WERI-Rb-1 (cell line): ENCODE results near the gene TRIM8.
A peak's percentile ranks its signal among the peaks of the same experiment; 100 is the strongest.

Source experiments
- DNase-seq: peaks from one replicate; pipeline ENCODE4 v3.0.0-alpha.2; 2020
- H3K27ac ChIP-seq: fragments of 250-450 bp; sonication (Bioruptor Pico); 2 replicates; pipeline ENCODE4 v1.5.1; 2020; ENCODE audit warnings: mild to moderate bottlenecking, moderate library complexity
- H3K27me3 ChIP-seq: fragments of 250-450 bp; sonication (Bioruptor Pico); 2 replicates; pipeline ENCODE4 v1.5.1; 2021; ENCODE audit warnings: mild to moderate bottlenecking, low read depth, moderate library complexity; ENCODE audit not compliant: insufficient read depth, severe bottlenecking
- H3K36me3 ChIP-seq: fragments of 250-450 bp; sonication (Bioruptor Pico); 2 replicates; pipeline ENCODE4 v1.5.1; 2020; ENCODE audit warnings: mild to moderate bottlenecking, moderate library complexity
- H3K4me3 ChIP-seq: 2 replicates; pipeline ENCODE4 v1.5.1; 2011; ENCODE audit warnings: low read depth, mild to moderate bottlenecking, control low read depth, low read length
- H3K9me3 ChIP-seq: fragments of 250-450 bp; sonication (Bioruptor Pico); 2 replicates; pipeline ENCODE4 v1.5.1; 2021; ENCODE audit warnings: mild to moderate bottlenecking, moderate library complexity; ENCODE audit not compliant: severe bottlenecking
- CTCF ChIP-seq: IDR thresholded peaks from 2 replicates; pipeline ENCODE4 v1.5.1; 2011; ENCODE audit warnings: low read depth, mild to moderate bottlenecking, control low read depth, inconsistent platforms, low read length

Gene TRIM8

GRCh38 chr10:102675011-102675665 is 30.9 kb downstream of the TRIM8 start:
- TF ChIP-seq CTCF, result no peak
- H3K9me3 ChIP-seq, result no peaks in the 10 kb centered on the region
- peak overlapping the region; percentile 80 for H3K27ac ChIP-seq
- H3K4me3 ChIP-seq, result peak overlapping the region; percentile 4
- no peaks in the 10 kb centered on the region for H3K27me3 ChIP-seq
- DNase-seq, result no peak
- peaks cover 5% of the 10 kb centered on the region for H3K36me3 ChIP-seq

DNA sequence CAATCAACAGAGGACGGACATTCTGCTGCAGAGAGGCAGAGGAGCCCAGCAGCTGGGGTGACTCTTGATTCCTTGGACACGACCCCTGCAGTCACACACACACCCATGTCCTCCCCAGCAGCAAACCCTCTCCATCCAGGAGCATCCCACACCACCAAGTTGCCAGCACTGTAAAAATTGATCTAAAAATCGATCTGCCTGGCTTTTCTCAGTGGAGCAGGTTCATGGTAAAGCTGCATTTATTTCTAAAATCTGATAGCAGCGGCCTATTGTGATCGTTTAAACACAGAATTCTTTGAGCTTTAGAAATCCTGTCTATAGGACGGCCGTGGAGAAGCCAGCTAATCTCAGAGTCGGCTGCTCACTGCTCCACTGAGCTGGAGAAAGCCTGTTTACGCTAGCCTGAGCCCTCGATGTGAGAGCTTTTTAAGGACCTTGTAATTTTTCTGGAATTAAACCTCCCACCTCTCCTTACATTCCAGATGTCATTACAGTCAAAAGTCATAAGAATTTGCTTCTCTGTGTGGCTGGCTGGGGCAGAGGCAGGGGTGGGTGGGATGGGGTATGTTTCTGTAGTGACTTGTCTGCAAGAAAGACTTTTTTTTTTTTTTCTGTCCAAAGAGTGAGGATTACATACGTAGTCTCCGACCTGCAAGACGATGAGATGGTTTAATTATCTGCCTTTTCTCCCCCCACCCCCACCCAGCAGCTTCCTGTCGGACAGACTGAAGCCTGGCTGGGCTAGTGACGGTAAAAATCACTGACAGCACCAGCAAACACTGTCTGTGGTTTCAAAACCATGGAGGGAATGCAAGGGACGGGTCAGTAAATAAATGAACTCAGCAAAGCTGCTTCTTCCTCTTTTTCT is 31.6 kb downstream of the TRIM8 start:
- H3K27me3 ChIP-seq, result no peaks in the 10 kb centered on the region
- no peak for TF ChIP-seq CTCF
- no peaks in the 10 kb centered on the region for H3K9me3 ChIP-seq
- peak overlapping the region; percentile 80 for H3K27ac ChIP-seq
- H3K4me3 ChIP-seq, result peak overlapping the region; percentile 4
- peaks cover 10% of the 10 kb centered on the region for H3K36me3 ChIP-seq
- DNase-seq, result peak; percentile 67

DNA sequence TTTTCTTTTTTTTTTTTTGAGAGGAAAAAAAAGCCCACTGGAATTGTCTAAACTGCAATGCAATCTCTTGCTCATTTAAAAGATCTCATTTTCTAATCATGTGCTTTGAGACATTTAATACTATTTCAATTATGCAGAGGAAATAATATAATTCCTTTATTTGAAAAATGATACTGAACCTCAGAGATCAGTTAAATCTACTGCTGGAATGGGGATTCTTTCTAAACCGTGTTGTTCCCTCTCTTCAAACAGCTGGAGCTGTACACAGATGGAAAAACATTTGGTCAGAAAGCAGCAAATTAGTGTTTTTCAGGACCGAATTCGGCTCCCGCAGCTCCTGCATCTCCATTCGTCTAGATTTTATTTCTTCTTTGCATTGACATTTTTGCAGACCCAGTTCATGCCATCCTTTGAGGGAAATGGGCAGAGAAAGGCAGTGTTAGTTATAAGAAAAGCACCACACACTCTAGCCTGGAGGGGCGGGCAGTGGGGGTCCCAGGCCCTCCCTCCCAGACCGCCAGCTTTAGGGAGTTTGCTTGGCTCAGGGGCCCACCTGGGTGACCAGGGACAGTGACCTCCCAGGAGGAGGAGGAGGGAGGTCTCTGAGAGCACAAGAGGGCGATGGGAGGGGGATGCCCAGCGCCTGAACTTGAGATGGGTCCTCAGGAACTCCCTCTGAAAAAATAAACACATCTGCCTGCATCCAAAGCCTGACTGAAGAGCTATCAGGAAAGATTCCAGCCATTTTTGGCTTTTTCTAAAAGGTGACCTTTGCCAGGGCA is 32.4 kb downstream of the TRIM8 start:
- H3K36me3 ChIP-seq, result peaks cover 14% of the 10 kb centered on the region
- H3K9me3 ChIP-seq, result no peaks in the 10 kb centered on the region
- H3K27me3 ChIP-seq, result no peaks in the 10 kb centered on the region
- no peak overlapping the region; the same call in 1 of the 2 replicates for H3K4me3 ChIP-seq
- peak overlapping the region; percentile 80 for H3K27ac ChIP-seq
- DNase-seq, result no peak
- TF ChIP-seq CTCF, result no peak

GRCh38 chr10:102677331-102678067 is 33.2 kb downstream of the TRIM8 start:
- DNase-seq, result no peak
- H3K27ac ChIP-seq, result peak overlapping the region; percentile 80
- no peaks in the 10 kb centered on the region for H3K27me3 ChIP-seq
- TF ChIP-seq CTCF, result no peak
- peaks cover 21% of the 10 kb centered on the region for H3K36me3 ChIP-seq
- no peak overlapping the region for H3K4me3 ChIP-seq
- H3K9me3 ChIP-seq, result no peaks in the 10 kb centered on the region

DNA sequence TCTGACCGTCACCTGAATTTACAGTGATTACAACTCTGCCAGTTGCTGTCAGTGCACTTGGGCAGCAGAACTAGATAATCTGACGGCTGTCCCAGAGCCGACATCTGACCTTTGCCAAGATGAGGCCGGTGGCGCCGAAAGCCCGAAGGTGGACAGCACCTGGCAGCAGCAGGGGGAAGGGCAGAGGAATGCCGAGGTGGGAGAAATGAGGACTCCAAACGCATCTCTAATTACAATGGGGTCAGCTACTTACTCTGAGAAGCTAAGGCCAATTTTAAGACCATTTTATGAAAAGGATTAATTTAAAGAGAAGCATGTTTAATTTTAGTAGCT is 33.8 kb downstream of the TRIM8 start:
- Histone ChIP-seq H3K36me3 (peaks cover 23% of the 10 kb centered on the region), H3K27ac (peak overlapping the region; percentile 80), H3K4me3 (no peak overlapping the region), H3K27me3 (no peaks in the 10 kb centered on the region), H3K9me3 (no peaks in the 10 kb centered on the region)
- no peak for TF ChIP-seq CTCF
- no peak for DNase-seq
